Astrocyte (in vitro differentiated cells and primary cell): ENCODE measurements around the gene CRACR2A. TPM values are rescaled to one million over a fixed set of nuclear protein-coding genes. Genes with fewer than 3 reads are reported as not detected.

Experiments
- DNase-seq: peaks from one replicate; pipeline ENCODE4 v3.0.0-alpha.2; 2010; ENCODE audit warnings: low read depth
- FAIRE-seq: peaks from 2 replicates; lab custom pipeline; 2011; peaks lifted over from hg19 to GRCh38; lab: Jason Lieb, UNC
- H2AFZ ChIP-seq: 2 replicates; pipeline ENCODE4 v1.6.0; 2012; ENCODE audit warnings: low read depth, low read length, inconsistent platforms
- H3K27ac ChIP-seq: 2 replicates; pipeline ENCODE4 v1.5.1; 2011; ENCODE audit warnings: low read depth, low read length, inconsistent platforms
- H3K27me3 ChIP-seq: 2 replicates; pipeline ENCODE4 v1.6.0; 2011; ENCODE audit warnings: low read length, inconsistent platforms; ENCODE audit not compliant: insufficient read depth
- H3K36me3 ChIP-seq: 2 replicates; pipeline ENCODE4 v1.5.1; 2011; ENCODE audit warnings: low read length, inconsistent platforms; ENCODE audit not compliant: insufficient read depth
- H3K4me1 ChIP-seq: 2 replicates; pipeline ENCODE4 v1.5.1; 2011; ENCODE audit warnings: low read length, inconsistent platforms; ENCODE audit not compliant: insufficient read depth
- H3K4me2 ChIP-seq: 2 replicates; pipeline ENCODE4 v1.6.0; 2012; ENCODE audit warnings: low read length, inconsistent platforms
- H3K4me3 ChIP-seq: 2 replicates; pipeline ENCODE4 v1.5.1; 2011; ENCODE audit warnings: low read depth, mild to moderate bottlenecking, low read length, inconsistent platforms; ENCODE audit not compliant: insufficient read depth
- H3K79me2 ChIP-seq: 2 replicates; pipeline ENCODE4 v1.6.0; 2012; ENCODE audit warnings: mild to moderate bottlenecking, low read length, inconsistent platforms; ENCODE audit not compliant: insufficient read depth
- H3K9ac ChIP-seq: 2 replicates; pipeline ENCODE4 v1.6.0; 2012; ENCODE audit warnings: mild to moderate bottlenecking, low read length, inconsistent platforms
- H3K9me3 ChIP-seq: 2 replicates; pipeline ENCODE4 v1.5.1; 2012; ENCODE audit warnings: low read depth, mild to moderate bottlenecking, low read length, inconsistent platforms; ENCODE audit not compliant: insufficient read depth
- H4K20me1 ChIP-seq: 2 replicates; pipeline ENCODE4 v1.6.0; 2012; ENCODE audit warnings: low read length, inconsistent platforms; ENCODE audit not compliant: insufficient read depth
- H3K27ac Mint-ChIP-seq: one replicate; pipeline ENCODE4 v1.8.0; 2021; ENCODE audit warnings: mild to moderate bottlenecking, mixed read lengths; ENCODE audit not compliant: unreplicated experiment
- H3K27me3 Mint-ChIP-seq: one replicate; pipeline ENCODE4 v1.8.0; 2021; ENCODE audit warnings: low read depth, mixed read lengths; ENCODE audit not compliant: unreplicated experiment
- H3K36me3 Mint-ChIP-seq: one replicate; pipeline ENCODE4 v1.8.0; 2021; ENCODE audit warnings: low read depth, mixed read lengths; ENCODE audit not compliant: unreplicated experiment
- H3K4me1 Mint-ChIP-seq: one replicate; pipeline ENCODE4 v1.8.0; 2021; ENCODE audit warnings: low read depth, mixed read lengths; ENCODE audit not compliant: unreplicated experiment
- H3K4me3 Mint-ChIP-seq: one replicate; pipeline ENCODE4 v1.8.0; 2021; ENCODE audit warnings: mild to moderate bottlenecking, moderate library complexity, mixed read lengths; ENCODE audit not compliant: unreplicated experiment
- H3K9me3 Mint-ChIP-seq: one replicate; pipeline ENCODE4 v1.8.0; 2021; ENCODE audit warnings: mild to moderate bottlenecking, mixed read lengths; ENCODE audit not compliant: unreplicated experiment
- CTCF ChIP-seq: IDR thresholded peaks from 2 replicates; pipeline ENCODE4 v1.5.1; 2011; ENCODE audit warnings: low read depth, mild to moderate bottlenecking, inconsistent platforms, low read length, moderate library complexity; ENCODE audit not compliant: insufficient read depth
- EZH2 ChIP-seq: IDR thresholded peaks from 2 replicates; pipeline ENCODE4 v1.6.1; 2012; ENCODE audit warnings: mild to moderate bottlenecking, low read length, inconsistent platforms; ENCODE audit not compliant: insufficient read depth
- total RNA-seq: library from RNA; stranded (reverse); gene quantifications from 2 replicates; pipeline ENCODE4 v1.2.1, GENCODE V29; 2021

CRACR2A gene
- total RNA-seq, 1 donor from 2014 or later, result 1.5 TPM

GRCh38 chr12:3571724-3572123 is 181.2 kb downstream of the CRACR2A start:
- Mint-ChIP-seq H3K4me1 (peaks cover 1% of the 10 kb centered on the region), H3K27ac (no peak overlapping the region)
- H3K27me3 ChIP-seq, result peaks cover 12% of the 10 kb centered on the region

GRCh38 chr12:3571323-3571722 is 181.6 kb downstream of the CRACR2A start:
- Mint-ChIP-seq H3K4me1 (peaks cover 3% of the 10 kb centered on the region), H3K36me3 (no peaks in the 10 kb centered on the region), H3K27ac (no peak overlapping the region), H3K9me3 (peaks cover 4% of the 10 kb centered on the region), H3K27me3 (peaks cover 56% of the 10 kb centered on the region), H3K4me3 (no peak overlapping the region)
- H3K79me2 ChIP-seq, result no peaks in the 10 kb centered on the region
- DNase-seq, result no peak
- H2AFZ ChIP-seq, result no peak overlapping the region
- no peaks in the 10 kb centered on the region for H3K4me1 ChIP-seq
- no peaks in the 10 kb centered on the region for H4K20me1 ChIP-seq
- H3K36me3 ChIP-seq, result no peaks in the 10 kb centered on the region
- H3K9ac ChIP-seq, result no peak overlapping the region
- H3K9me3 ChIP-seq, result no peaks in the 10 kb centered on the region
- no peak overlapping the region for H3K4me2 ChIP-seq
- no peak overlapping the region for H3K27ac ChIP-seq
- H3K27me3 ChIP-seq, result peaks cover 12% of the 10 kb centered on the region
- no peak for FAIRE-seq
- no peak for TF ChIP-seq CTCF
- TF ChIP-seq EZH2, result no peak
- H3K4me3 ChIP-seq, result no peak overlapping the region

More at GRCh38 chr12:3571724-3572123, 181.2 kb downstream of the CRACR2A start:
- Histone ChIP-seq H3K4me1 (no peaks in the 10 kb centered on the region), H3K36me3 (no peaks in the 10 kb centered on the region), H4K20me1 (no peaks in the 10 kb centered on the region), H3K4me2 (no peak overlapping the region), H3K9me3 (no peaks in the 10 kb centered on the region), H3K9ac (no peak overlapping the region), H3K27ac (no peak overlapping the region), H3K79me2 (no peaks in the 10 kb centered on the region), H2AFZ (no peak overlapping the region), H3K4me3 (no peak overlapping the region)
- DNase-seq (no peak), FAIRE-seq (no peak)
- Mint-ChIP-seq H3K36me3 (no peaks in the 10 kb centered on the region), H3K9me3 (peaks cover 4% of the 10 kb centered on the region), H3K27me3 (peaks cover 58% of the 10 kb centered on the region), H3K4me3 (no peak overlapping the region)
- no peak for TF ChIP-seq CTCF
- no peak for TF ChIP-seq EZH2

GRCh38 chr12:3568695-3569094 is 184.2 kb downstream of the CRACR2A start:
- no peaks in the 10 kb centered on the region for H3K9me3 ChIP-seq
- FAIRE-seq (no peak), DNase-seq (no peak)
- no peak overlapping the region for H3K27ac Mint-ChIP-seq
- peaks cover 3% of the 10 kb centered on the region for H3K4me1 Mint-ChIP-seq
- H3K4me3 Mint-ChIP-seq, result no peak overlapping the region
- H3K4me1 ChIP-seq, result no peaks in the 10 kb centered on the region
- H3K36me3 ChIP-seq, result no peaks in the 10 kb centered on the region
- H3K27me3 ChIP-seq, result no peaks in the 10 kb centered on the region
- H3K4me3 ChIP-seq, result no peak overlapping the region
- H3K79me2 ChIP-seq, result no peaks in the 10 kb centered on the region
- TF ChIP-seq EZH2, result no peak
- no peak for TF ChIP-seq CTCF
- no peaks in the 10 kb centered on the region for H4K20me1 ChIP-seq
- H3K4me2 ChIP-seq, result no peak overlapping the region
- H3K36me3 Mint-ChIP-seq, result no peaks in the 10 kb centered on the region
- peaks cover 4% of the 10 kb centered on the region for H3K9me3 Mint-ChIP-seq
- peaks cover 57% of the 10 kb centered on the region for H3K27me3 Mint-ChIP-seq
- no peak overlapping the region for H3K27ac ChIP-seq
- H3K9ac ChIP-seq, result no peak overlapping the region
- H2AFZ ChIP-seq, result no peak overlapping the region
